GM12874 (cell line): ENCODE measurements around the gene MMP24OS.

Source experiments
- TF ChIP-seq, protein P1 (sequence below): IDR thresholded peaks from 2 replicates; pipeline ENCODE4 v1.5.1; 2011; ENCODE audit warnings: low read depth, mild to moderate bottlenecking, control low read depth, low read length, moderate library complexity; ENCODE audit not compliant: insufficient read depth

MMP24OS gene

DNA sequence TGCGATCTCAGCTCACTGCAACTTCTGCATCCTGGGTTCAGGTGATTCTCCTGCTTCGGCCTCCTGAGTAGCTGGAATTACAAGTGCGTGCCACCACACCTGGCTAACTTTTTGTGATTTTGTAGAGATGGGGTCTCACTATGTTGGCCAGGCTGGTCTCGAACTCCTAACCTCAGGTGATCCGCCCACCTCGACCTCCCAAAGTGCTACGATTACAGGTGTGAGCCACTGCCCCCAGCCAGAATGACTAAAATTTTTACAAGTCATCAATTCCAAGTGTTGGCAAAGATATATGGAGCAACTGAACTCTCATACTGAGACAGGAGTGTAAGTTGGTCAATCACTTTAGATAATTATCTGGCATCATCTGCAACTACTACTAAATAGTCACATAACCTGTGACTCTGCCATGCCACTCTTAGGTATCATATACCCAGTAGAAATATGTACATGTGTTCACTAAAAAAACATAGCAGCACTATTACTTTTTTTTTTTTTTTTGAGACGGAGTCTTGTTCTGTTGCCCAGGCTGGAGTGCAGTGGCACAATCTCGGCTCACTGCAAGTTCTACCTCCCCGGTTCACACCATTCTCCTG, 3.7 kb upstream of the MMP24OS start:
- TF ChIP-seq, protein P1, sequence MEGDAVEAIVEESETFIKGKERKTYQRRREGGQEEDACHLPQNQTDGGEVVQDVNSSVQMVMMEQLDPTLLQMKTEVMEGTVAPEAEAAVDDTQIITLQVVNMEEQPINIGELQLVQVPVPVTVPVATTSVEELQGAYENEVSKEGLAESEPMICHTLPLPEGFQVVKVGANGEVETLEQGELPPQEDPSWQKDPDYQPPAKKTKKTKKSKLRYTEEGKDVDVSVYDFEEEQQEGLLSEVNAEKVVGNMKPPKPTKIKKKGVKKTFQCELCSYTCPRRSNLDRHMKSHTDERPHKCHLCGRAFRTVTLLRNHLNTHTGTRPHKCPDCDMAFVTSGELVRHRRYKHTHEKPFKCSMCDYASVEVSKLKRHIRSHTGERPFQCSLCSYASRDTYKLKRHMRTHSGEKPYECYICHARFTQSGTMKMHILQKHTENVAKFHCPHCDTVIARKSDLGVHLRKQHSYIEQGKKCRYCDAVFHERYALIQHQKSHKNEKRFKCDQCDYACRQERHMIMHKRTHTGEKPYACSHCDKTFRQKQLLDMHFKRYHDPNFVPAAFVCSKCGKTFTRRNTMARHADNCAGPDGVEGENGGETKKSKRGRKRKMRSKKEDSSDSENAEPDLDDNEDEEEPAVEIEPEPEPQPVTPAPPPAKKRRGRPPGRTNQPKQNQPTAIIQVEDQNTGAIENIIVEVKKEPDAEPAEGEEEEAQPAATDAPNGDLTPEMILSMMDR: no peak

DNA sequence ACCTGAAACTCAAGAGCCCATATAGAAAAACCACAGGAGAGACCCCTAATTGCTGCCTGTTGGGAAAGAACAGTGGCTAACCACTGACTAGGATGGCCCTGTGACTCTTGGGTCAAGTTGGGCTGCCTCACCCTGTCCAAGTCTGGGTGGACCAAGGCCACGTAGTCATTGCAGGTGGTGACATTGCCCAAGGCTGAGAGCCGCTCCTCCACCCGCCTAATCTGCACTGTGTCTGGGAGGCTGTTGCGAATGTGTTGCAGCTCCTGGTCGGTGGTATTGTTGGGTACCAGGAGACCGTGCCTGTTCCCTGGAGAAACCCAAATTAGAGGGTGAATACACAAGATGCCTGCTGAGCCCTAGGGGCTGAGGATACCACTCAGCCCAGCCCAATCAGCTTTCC, 2.6 kb upstream of the MMP24OS start:
- TF ChIP-seq, protein P1: no peak

DNA sequence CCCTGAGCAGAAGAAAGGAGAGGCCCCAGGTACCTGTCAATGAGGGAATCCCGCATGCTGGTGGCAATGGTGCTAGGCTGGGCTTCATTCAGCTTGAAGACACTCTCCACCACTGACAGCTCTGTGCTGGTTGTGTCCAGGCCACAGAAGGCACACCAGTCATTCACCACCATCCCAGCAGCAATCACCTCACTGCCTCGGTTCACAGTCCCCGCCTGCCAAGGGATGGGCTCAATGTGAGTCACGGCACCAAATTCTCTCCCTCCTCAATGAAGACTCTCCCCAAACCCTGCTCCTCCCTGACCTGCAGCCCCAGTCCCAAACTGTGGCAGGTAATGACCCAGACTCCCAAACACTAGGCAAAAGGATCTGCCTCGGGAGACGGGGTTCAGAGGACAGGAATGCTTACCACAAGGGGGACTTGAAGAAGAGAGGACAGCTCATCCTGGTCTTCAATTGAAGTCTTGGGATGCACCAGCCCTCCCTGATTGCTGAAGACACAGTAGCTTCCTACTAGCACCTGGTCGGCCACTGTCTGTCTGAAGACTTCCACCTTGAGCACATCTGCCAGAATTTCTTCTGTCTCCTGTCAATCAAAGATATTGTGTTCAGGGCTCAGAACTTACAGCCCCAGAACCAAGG, 1.7 kb upstream of the MMP24OS start:
- TF ChIP-seq, protein P1: no peak

DNA sequence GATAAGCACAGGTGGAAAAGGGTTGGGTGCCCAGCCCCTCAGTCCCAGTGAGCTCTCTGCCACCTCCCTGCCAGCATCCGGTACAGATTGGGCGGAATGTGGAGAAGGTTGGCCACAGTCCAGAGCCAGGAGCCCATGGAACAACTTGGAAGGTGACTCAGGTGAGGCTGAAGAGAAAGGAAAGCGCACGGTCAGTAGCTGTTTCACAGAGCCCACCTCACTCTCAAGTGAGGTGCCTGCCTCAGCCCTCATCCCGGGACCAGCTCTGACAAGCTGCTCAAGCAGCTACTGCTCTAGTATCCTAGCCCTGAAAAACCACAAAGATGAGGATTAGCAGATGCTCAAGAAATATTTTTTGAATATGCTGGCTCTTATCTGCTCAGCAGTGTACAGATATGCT, 1.1 kb upstream of the MMP24OS start:
- TF ChIP-seq, protein P1: no peak

DNA sequence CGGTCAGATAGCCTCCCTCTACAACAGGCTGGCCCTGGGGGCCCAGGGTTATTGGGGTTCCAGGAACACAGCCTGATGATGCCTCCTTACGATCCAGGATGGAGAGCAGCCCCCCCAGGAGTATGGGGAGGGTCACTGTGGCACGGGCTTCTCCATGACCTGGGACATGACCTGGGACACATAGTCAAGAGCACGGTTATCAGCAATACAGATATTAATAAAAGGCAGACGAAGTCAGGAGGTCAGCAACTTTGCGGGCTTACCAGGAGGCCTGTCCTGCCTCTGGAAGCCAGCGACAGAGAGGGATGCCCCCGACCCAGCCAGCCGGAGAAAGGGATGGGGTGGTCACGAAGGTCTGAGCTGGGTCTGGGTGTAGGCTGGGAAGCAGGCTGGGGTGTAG, 795 bp downstream of the MMP24OS start:
- TF ChIP-seq, protein P1: no peak

DNA sequence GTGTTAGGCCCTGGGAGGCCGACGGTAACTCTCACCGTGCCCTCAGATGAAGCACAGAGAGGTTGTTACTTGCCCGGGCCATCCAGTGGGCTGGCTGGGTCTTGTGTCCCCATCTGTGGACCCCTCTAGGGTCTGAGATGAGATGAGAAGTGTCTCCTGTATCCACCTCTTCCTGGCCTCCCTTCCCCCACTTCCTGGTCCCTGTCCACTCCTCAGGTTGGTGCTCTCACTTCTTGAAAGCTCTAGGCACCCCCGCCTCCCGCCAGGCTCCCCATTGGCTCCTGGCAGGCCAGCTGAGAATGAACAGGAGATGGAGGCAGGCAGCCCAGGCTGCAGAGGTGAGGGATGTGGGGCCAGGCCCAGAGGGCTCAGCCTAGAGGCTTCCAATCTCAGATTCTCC, 1.5 kb downstream of the MMP24OS start:
- TF ChIP-seq, protein P1: no peak

DNA sequence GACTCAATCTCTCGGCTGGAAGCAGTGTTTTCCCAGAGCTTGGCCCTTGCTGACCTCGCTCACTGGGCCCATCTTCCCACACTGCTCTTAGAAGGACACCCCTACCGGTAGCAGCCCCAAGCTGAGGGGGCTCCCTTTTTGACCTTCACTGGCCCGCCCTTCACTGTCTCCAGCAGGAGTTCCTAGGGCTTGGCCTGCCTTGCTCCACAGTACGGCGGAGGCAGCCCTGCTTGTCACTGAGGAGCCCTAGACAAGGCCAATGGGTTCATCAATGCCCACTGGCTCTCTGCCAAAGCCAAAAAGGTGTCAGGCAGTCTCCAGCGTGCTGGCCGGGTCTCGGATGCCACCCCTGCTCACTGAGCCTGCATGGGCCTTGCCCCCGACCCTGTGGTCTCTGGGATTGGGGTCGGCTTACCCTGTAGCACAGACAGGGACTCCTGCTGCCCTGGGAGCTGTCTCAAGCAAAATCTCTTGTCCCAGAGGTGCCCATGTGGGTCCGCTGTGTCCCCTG, 2.1 kb downstream of the MMP24OS start:
- TF ChIP-seq, protein P1: no peak
